ENCODE data around the gene ZNF487.

DNA sequence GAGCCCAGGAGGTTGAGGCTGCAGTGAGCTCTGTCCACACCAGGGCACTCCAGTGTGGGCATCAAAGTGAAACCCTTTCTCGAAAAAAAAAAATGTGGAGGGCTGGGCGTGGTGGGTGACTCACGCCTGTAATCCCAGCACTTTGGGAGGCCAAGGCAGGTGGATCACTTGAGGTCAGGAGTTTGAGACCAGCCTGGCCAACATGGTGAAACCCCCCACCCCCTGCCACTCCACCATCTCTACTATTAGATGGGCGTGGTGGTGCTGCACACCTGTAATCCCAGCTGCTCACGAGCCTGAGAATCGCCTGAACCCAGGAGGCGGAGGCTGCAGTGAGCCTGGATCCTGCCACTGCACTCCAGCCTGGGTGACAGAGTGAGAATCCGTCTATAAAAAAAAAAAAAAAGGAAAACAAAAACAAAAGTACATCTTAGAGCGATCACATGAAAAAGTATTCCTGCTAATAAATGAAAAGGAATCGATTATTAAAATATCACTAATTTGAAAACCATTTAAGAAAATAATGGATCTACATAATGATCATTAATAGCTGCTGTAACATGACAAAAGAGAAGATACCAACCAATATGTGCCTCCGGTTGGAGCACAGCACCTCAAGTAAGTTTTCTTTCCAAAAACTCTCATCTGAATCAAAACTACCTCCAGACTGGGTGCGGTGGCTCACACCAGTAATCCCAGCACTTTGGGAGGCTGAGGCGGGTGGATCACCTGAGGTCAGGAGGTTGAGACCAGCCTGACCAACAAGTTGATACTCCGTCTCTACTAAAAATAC lies 32.8 kb upstream of the ZNF487 start:
- TF ChIP-seq, protein P1, sequence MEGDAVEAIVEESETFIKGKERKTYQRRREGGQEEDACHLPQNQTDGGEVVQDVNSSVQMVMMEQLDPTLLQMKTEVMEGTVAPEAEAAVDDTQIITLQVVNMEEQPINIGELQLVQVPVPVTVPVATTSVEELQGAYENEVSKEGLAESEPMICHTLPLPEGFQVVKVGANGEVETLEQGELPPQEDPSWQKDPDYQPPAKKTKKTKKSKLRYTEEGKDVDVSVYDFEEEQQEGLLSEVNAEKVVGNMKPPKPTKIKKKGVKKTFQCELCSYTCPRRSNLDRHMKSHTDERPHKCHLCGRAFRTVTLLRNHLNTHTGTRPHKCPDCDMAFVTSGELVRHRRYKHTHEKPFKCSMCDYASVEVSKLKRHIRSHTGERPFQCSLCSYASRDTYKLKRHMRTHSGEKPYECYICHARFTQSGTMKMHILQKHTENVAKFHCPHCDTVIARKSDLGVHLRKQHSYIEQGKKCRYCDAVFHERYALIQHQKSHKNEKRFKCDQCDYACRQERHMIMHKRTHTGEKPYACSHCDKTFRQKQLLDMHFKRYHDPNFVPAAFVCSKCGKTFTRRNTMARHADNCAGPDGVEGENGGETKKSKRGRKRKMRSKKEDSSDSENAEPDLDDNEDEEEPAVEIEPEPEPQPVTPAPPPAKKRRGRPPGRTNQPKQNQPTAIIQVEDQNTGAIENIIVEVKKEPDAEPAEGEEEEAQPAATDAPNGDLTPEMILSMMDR (IDR thresholded peaks at IDR 0.05; ENCODE audit: poor library complexity): no peak
- TF ChIP-seq EZH2 (IDR thresholded peaks at IDR 0.05; ENCODE audit: borderline replicate concordance): no peak
